Naive thymus-derived CD8-positive, alpha-beta T cell (primary cell): ENCODE data around the gene CYP2D6. TPM values are rescaled to one million over a fixed set of nuclear protein-coding genes. Genes with fewer than 3 reads are reported as not detected.
"Not testable (repeated sequence)": the region's sequence is repeated elsewhere in the genome, so short reads cannot be mapped to it uniquely, and the experiment has no call there.

Source experiments
- ATAC-seq, 2 donors: fragments of 150-1000 bp; cut with Tn5 transposase in 1 of 2; sonication (Bioruptor Pico), chemical (Tn5 transposase) in 1 of 2; 1 replicate in 1 of 2; 2 replicates in 1 of 2; pipeline ENCODE4 v1.10.0; 2021; ENCODE audit warnings: mild to moderate bottlenecking in 2 of 2, moderate library complexity in 2 of 2
- POLR2A ChIA-PET: fragments of 350-600 bp; sonication (Branson Sonifier 250); formaldehyde crosslinking; loops from one replicate; lab custom pipeline; 2021; ENCODE audit warnings: antibody characterized with exemption; lab: Charles Lee
- DNase-seq, 10 donors: peaks; one replicate each; pipeline versions ENCODE4 v3.0.0 to v3.0.0-alpha.2; 2020 to 2022
- H3K27ac Mint-ChIP-seq, 10 donors: one replicate each; pipeline ENCODE4 v1.8.0; 2020 to 2022; ENCODE audit warnings: mild to moderate bottlenecking in 10 of 10, mixed read lengths in 10 of 10, moderate library complexity in 4 of 10, inconsistent platforms in 1 of 10
- H3K27me3 Mint-ChIP-seq, 5 donors: one replicate each; pipeline ENCODE4 v1.8.0; 2021 to 2022; ENCODE audit warnings: mixed read lengths in 5 of 5
- H3K36me3 Mint-ChIP-seq, 3 donors: one replicate each; pipeline ENCODE4 v1.8.0; 2020 to 2022; ENCODE audit warnings: mixed read lengths in 3 of 3, mild to moderate bottlenecking in 2 of 3, inconsistent platforms in 1 of 3
- H3K4me1 Mint-ChIP-seq, 4 donors: one replicate each; pipeline ENCODE4 v1.8.0; 2021 to 2022; ENCODE audit warnings: mixed read lengths in 4 of 4
- H3K4me3 Mint-ChIP-seq, 10 donors: one replicate each; pipeline ENCODE4 v1.8.0; 2020 to 2022; ENCODE audit warnings: mild to moderate bottlenecking in 10 of 10, mixed read lengths in 10 of 10, moderate library complexity in 6 of 10, inconsistent platforms in 1 of 10
- H3K9me3 Mint-ChIP-seq, 9 donors: one replicate each; pipeline ENCODE4 v1.8.0; 2020 to 2022; ENCODE audit warnings: mixed read lengths in 9 of 9, mild to moderate bottlenecking in 3 of 9, inconsistent platforms in 1 of 9, moderate library complexity in 1 of 9
- polyA plus RNA-seq, 3 donors: library from polyadenylated mRNA; unstranded; fragments of 300-500 nt; fragmentation: Illumina TruSeq; gene quantifications; one replicate each; pipeline ENCODE4 v1.2.3, GENCODE V29; 2021
- total RNA-seq, 8 experiments: library from RNA in 2 of 8; stranded (reverse) in 2 of 8; gene quantifications; one replicate each; pipeline ENCODE4 v1.2.3 and lab custom pipeline; 2021 to 2026

The CYP2D6 gene
- total and polyA plus RNA-seq, 5 experiments from 2014 or later, result 0.12 to 9.6 (median 9.2) TPM; not detected in 2

- H3K4me3 Mint-ChIP-seq, ATAC-seq, DNase-seq, H3K4me1 Mint-ChIP-seq, H3K9me3 Mint-ChIP-seq, H3K27me3 Mint-ChIP-seq: not testable (repeated sequence)
- POLR2A ChIA-PET, result interaction anchor here (1.3 kb wide), 1 partner anchor 60 kb away, joined by 3 read pairs; the partner anchor contains the start of gene SMDT1
- Mint-ChIP-seq H3K36me3 (peaks cover 0 to 28% (median 11%) of the 10 kb centered on the region in 3 donors), H3K27ac (peak overlapping the region in 1 of 10 donors; percentile 53)
Measured at GRCh38 chr22:42140153-42140552, 9.5 kb upstream of the CYP2D6 start.

- POLR2A ChIA-PET, result interaction anchor here (1.3 kb wide), 1 partner anchor 60 kb away, joined by 3 read pairs; the partner anchor contains the start of gene SMDT1
- not testable (repeated sequence) for H3K4me3 Mint-ChIP-seq, ATAC-seq
Measured at GRCh38 chr22:42139508-42139907, 8.9 kb upstream of the CYP2D6 start.

GRCh38 chr22:42138972-42139371 is 8.4 kb upstream of the CYP2D6 start:
- no peaks in the 10 kb centered on the region for H3K27me3 Mint-ChIP-seq
- H3K27ac Mint-ChIP-seq, result peak overlapping the region in 1 of 10 donors; percentile 15
- POLR2A ChIA-PET, result interaction anchor here (1.3 kb wide), 1 partner anchor 59 kb away, joined by 3 read pairs; the partner anchor contains the start of gene SMDT1

More at GRCh38 chr22:42139508-42139907, 8.9 kb upstream of the CYP2D6 start:
- peak overlapping the region in 2 of 10 donors; percentile 15 to 53 for H3K27ac Mint-ChIP-seq
- not testable (repeated sequence) for H3K4me1 Mint-ChIP-seq, H3K9me3 Mint-ChIP-seq, DNase-seq, H3K27me3 Mint-ChIP-seq
- peaks cover 0 to 22% (median 11%) of the 10 kb centered on the region in 3 donors for H3K36me3 Mint-ChIP-seq

GRCh38 chr22:42138122-42138770 is 7.6 kb upstream of the CYP2D6 start:
- Mint-ChIP-seq H3K9me3 (no peaks in the 10 kb centered on the region), H3K27ac (no peak overlapping the region), H3K36me3 (peaks cover 0 to 22% (median 11%) of the 10 kb centered on the region in 3 donors), H3K4me1 (no peaks in the 10 kb centered on the region), H3K27me3 (no peaks in the 10 kb centered on the region), H3K4me3 (no peak overlapping the region)
- ATAC-seq, result no peak
- POLR2A ChIA-PET, result no interaction called here
- no peak for DNase-seq

More at GRCh38 chr22:42138972-42139371, 8.4 kb upstream of the CYP2D6 start:
- Mint-ChIP-seq H3K4me1 (no peaks in the 10 kb centered on the region), H3K4me3 (no peak overlapping the region), H3K9me3 (no peaks in the 10 kb centered on the region), H3K36me3 (peaks cover 0 to 22% (median 11%) of the 10 kb centered on the region in 3 donors)
- no peak for ATAC-seq
- DNase-seq, result no peak

GRCh38 chr22:42135688-42136087 is 5.1 kb upstream of the CYP2D6 start:
- H3K4me3 Mint-ChIP-seq, H3K27me3 Mint-ChIP-seq, POLR2A ChIA-PET, H3K4me1 Mint-ChIP-seq, H3K9me3 Mint-ChIP-seq, DNase-seq, ATAC-seq, H3K27ac Mint-ChIP-seq: not testable (repeated sequence)
- H3K36me3 Mint-ChIP-seq, result peaks cover 0 to 13% (median 9%) of the 10 kb centered on the region in 3 donors

- peak overlapping the region in 1 of 10 donors; percentile 24 for H3K4me3 Mint-ChIP-seq
- H3K36me3 Mint-ChIP-seq, result peaks cover 0 to 5% (median 5%) of the 10 kb centered on the region in 3 donors
- no peaks in the 10 kb centered on the region for H3K27me3 Mint-ChIP-seq
- H3K4me1 Mint-ChIP-seq, result peaks cover 0 to 4% (median 3%) of the 10 kb centered on the region in 4 donors
- peak overlapping the region in 2 of 10 donors; percentile 55 to 65 for H3K27ac Mint-ChIP-seq
- POLR2A ChIA-PET, result no interaction called here
- no peaks in the 10 kb centered on the region for H3K9me3 Mint-ChIP-seq
- no peak for ATAC-seq
- DNase-seq, result no peak
Measured at GRCh38 chr22:42134100-42135020, 3.8 kb upstream of the CYP2D6 start.

- DNase-seq, result no peak
- H3K4me3 Mint-ChIP-seq, result no peak overlapping the region
- H3K4me1 Mint-ChIP-seq, result peaks cover 0 to 5% (median 3%) of the 10 kb centered on the region in 4 donors
- H3K27me3 Mint-ChIP-seq, result no peaks in the 10 kb centered on the region
- no peak for ATAC-seq
- H3K9me3 Mint-ChIP-seq, result no peaks in the 10 kb centered on the region
- peak overlapping the region in 1 of 10 donors; percentile 16 for H3K27ac Mint-ChIP-seq
- POLR2A ChIA-PET, result interaction anchor here (1.0 kb wide), 1 partner anchor 307 kb away, joined by 3 read pairs; no protein-coding TSS in a partner anchor
- H3K36me3 Mint-ChIP-seq, result no peaks in the 10 kb centered on the region
Measured at GRCh38 chr22:42132457-42132856, 1.8 kb upstream of the CYP2D6 start.

GRCh38 chr22:42131562-42131961 is 952 bp upstream of the CYP2D6 start:
- peak overlapping the region in 3 of 10 donors; percentile 34 to 67 (median 35) for H3K27ac Mint-ChIP-seq

GRCh38 chr22:42130182-42130581 is 428 bp downstream of the CYP2D6 start:
- H3K4me3 Mint-ChIP-seq, H3K4me1 Mint-ChIP-seq, H3K9me3 Mint-ChIP-seq, H3K36me3 Mint-ChIP-seq, POLR2A ChIA-PET, DNase-seq, H3K27me3 Mint-ChIP-seq, ATAC-seq: not testable (repeated sequence)
- peak overlapping the region in 2 of 10 donors; percentile 43 to 70 for H3K27ac Mint-ChIP-seq

More at GRCh38 chr22:42131562-42131961, 952 bp upstream of the CYP2D6 start:
- ATAC-seq, result no peak
- Mint-ChIP-seq H3K4me1 (peaks cover 0 to 5% (median 3%) of the 10 kb centered on the region in 4 donors), H3K9me3 (no peaks in the 10 kb centered on the region), H3K36me3 (no peaks in the 10 kb centered on the region), H3K4me3 (no peak overlapping the region), H3K27me3 (no peaks in the 10 kb centered on the region)
- DNase-seq, result no peak
- POLR2A ChIA-PET, result interaction anchor here (1.1 kb wide), 1 partner anchor 41 kb away, joined by 4 read pairs; the partner anchor contains the start of gene NDUFA6

GRCh38 chr22:42128776-42129694 is 1.6 kb downstream of the CYP2D6 start:
- not testable (repeated sequence) for H3K4me3 Mint-ChIP-seq, ATAC-seq, H3K4me1 Mint-ChIP-seq, DNase-seq, H3K27me3 Mint-ChIP-seq, H3K36me3 Mint-ChIP-seq, H3K9me3 Mint-ChIP-seq
- peak overlapping the region in 2 of 10 donors; percentile 74 to 83 for H3K27ac Mint-ChIP-seq
- POLR2A ChIA-PET, result interaction anchor here (0.5 kb wide), 1 partner anchor 144 kb away, joined by 3 read pairs; no protein-coding TSS in a partner anchor

- H3K9me3 Mint-ChIP-seq, H3K4me3 Mint-ChIP-seq, POLR2A ChIA-PET, H3K36me3 Mint-ChIP-seq, DNase-seq, ATAC-seq, H3K27me3 Mint-ChIP-seq, H3K4me1 Mint-ChIP-seq: not testable (repeated sequence)
- peak overlapping the region in 1 of 10 donors; percentile 24 for H3K27ac Mint-ChIP-seq
Measured at GRCh38 chr22:42128007-42128406, 2.6 kb downstream of the CYP2D6 start.
